KMS-11 (cell line): ENCODE measurements around the gene RANBP17.
"Not testable (repeated sequence)": the region's sequence is repeated elsewhere in the genome, so short reads cannot be mapped to it uniquely, and the experiment has no call there.

Experiments
- H2AFZ ChIP-seq: fragments of 200-600 bp; sonication (generic); 2 replicates; pipeline ENCODE4 v1.6.1; 2016; ENCODE audit warnings: antibody characterized with exemption, mixed run types, low read depth
- H3K27ac ChIP-seq: fragments of 200-600 bp; sonication (generic); 2 replicates; pipeline ENCODE4 v1.6.1; 2016; ENCODE audit warnings: mild to moderate bottlenecking, mixed run types
- H3K27me3 ChIP-seq: fragments of 200-600 bp; sonication (generic); 2 replicates; pipeline ENCODE4 v1.6.1; 2017; ENCODE audit warnings: mild to moderate bottlenecking, low read depth, mixed run types, moderate library complexity; ENCODE audit not compliant: insufficient read depth
- H3K36me3 ChIP-seq: fragments of 200-600 bp; sonication (generic); 2 replicates; pipeline ENCODE4 v1.6.1; 2017; ENCODE audit warnings: mild to moderate bottlenecking, mixed run types; ENCODE audit not compliant: insufficient read depth
- H3K4me1 ChIP-seq: fragments of 200-600 bp; sonication (generic); 2 replicates; pipeline ENCODE4 v1.6.1; 2016; ENCODE audit warnings: mild to moderate bottlenecking, low read depth, mixed run types; ENCODE audit not compliant: poor library complexity, severe bottlenecking
- H3K4me2 ChIP-seq: fragments of 200-600 bp; sonication (generic); 2 replicates; pipeline ENCODE4 v1.7.0; 2016; ENCODE audit warnings: mild to moderate bottlenecking, mixed run types
- H3K4me3 ChIP-seq: fragments of 200-600 bp; sonication (generic); IDR thresholded peaks from 2 replicates; pipeline ENCODE4 v1.6.1; 2017; ENCODE audit warnings: low read depth, low read length, mixed read lengths; ENCODE audit not compliant: insufficient read depth
- H3K79me2 ChIP-seq: fragments of 200-600 bp; sonication (generic); 2 replicates; pipeline ENCODE4 v1.6.1; 2016; ENCODE audit warnings: low read depth, mixed run types; ENCODE audit not compliant: insufficient read depth
- H3K9ac ChIP-seq: fragments of 200-600 bp; sonication (generic); 2 replicates; pipeline ENCODE4 v1.6.1; 2016; ENCODE audit warnings: mild to moderate bottlenecking, mixed run types
- H4K20me1 ChIP-seq: fragments of 200-600 bp; sonication (generic); 2 replicates; pipeline ENCODE4 v1.6.1; 2016; ENCODE audit warnings: mild to moderate bottlenecking, mixed run types; ENCODE audit not compliant: insufficient read depth
- TF ChIP-seq, protein P1 (sequence below): fragments of 200-600 bp; sonication (generic); conservative IDR thresholded peaks from 2 replicates; pipeline ENCODE4 v1.6.1; 2017; ENCODE audit warnings: low read depth, mild to moderate bottlenecking, antibody characterized with exemption, low read length, moderate library complexity, mixed read lengths

The RANBP17 gene

GRCh38 chr5:171295801-171296200 is 434.0 kb downstream of the RANBP17 start:
- TF ChIP-seq, protein P1, sequence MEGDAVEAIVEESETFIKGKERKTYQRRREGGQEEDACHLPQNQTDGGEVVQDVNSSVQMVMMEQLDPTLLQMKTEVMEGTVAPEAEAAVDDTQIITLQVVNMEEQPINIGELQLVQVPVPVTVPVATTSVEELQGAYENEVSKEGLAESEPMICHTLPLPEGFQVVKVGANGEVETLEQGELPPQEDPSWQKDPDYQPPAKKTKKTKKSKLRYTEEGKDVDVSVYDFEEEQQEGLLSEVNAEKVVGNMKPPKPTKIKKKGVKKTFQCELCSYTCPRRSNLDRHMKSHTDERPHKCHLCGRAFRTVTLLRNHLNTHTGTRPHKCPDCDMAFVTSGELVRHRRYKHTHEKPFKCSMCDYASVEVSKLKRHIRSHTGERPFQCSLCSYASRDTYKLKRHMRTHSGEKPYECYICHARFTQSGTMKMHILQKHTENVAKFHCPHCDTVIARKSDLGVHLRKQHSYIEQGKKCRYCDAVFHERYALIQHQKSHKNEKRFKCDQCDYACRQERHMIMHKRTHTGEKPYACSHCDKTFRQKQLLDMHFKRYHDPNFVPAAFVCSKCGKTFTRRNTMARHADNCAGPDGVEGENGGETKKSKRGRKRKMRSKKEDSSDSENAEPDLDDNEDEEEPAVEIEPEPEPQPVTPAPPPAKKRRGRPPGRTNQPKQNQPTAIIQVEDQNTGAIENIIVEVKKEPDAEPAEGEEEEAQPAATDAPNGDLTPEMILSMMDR = no peak
- Histone ChIP-seq H3K36me3 (no peaks in the 10 kb centered on the region), H3K79me2 (no peaks in the 10 kb centered on the region), H3K4me2 (no peak overlapping the region), H3K9ac (no peak overlapping the region), H3K4me1 (peaks cover 19% of the 10 kb centered on the region), H4K20me1 (no peaks in the 10 kb centered on the region), H2AFZ (no peak overlapping the region), H3K27ac (no peak overlapping the region), H3K27me3 (no peaks in the 10 kb centered on the region), H3K4me3 (no peak overlapping the region)

GRCh38 chr5:171297941-171298340 is 436.1 kb downstream of the RANBP17 start:
- not testable (repeated sequence) for H3K4me3 ChIP-seq, H3K4me2 ChIP-seq, H3K9ac ChIP-seq, H3K36me3 ChIP-seq, H2AFZ ChIP-seq, H3K79me2 ChIP-seq, H3K27ac ChIP-seq, H4K20me1 ChIP-seq, H3K27me3 ChIP-seq
- peaks cover 19% of the 10 kb centered on the region for H3K4me1 ChIP-seq

DNA sequence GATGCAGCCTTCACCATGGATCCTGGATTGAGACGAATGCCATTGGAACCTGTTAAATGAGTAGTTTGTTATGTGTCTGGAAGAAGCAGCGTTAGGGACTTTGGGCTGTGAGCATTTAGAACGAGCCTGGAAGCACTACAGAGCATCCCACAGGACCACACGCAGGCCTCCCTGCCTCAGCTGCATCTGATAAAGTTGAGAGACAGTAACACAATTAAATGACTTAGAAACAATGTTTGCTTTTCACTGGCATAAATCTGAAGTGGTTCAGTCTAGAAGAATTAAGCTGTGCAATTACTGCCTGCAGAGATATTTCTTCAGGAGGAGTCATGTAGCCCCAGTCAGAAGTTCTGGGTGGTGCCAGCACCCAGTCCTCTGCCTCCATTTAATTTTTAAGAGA is 437.4 kb downstream of the RANBP17 start:
- Histone ChIP-seq H3K4me3 (no peak overlapping the region), H3K9ac (no peak overlapping the region), H3K36me3 (no peaks in the 10 kb centered on the region), H4K20me1 (no peaks in the 10 kb centered on the region), H3K27ac (no peak overlapping the region), H3K4me2 (no peak overlapping the region), H3K27me3 (no peaks in the 10 kb centered on the region), H3K4me1 (peaks cover 19% of the 10 kb centered on the region), H2AFZ (no peak overlapping the region), H3K79me2 (no peaks in the 10 kb centered on the region)
- TF ChIP-seq, protein P1 = no peak

- no peaks in the 10 kb centered on the region for H3K79me2 ChIP-seq
- H3K27me3 ChIP-seq = no peaks in the 10 kb centered on the region
Measured at GRCh38 chr5:171299851-171300250, 438.0 kb downstream of the RANBP17 start.

GRCh38 chr5:171300358-171300757 is 438.5 kb downstream of the RANBP17 start:
- no peaks in the 10 kb centered on the region for H3K27me3 ChIP-seq
- H2AFZ ChIP-seq = no peak overlapping the region
- H3K4me3 ChIP-seq = no peak overlapping the region
- no peak overlapping the region for H3K4me2 ChIP-seq
- H3K79me2 ChIP-seq = no peaks in the 10 kb centered on the region
- TF ChIP-seq, protein P1 = no peak
- H3K27ac ChIP-seq = no peak overlapping the region
- H3K4me1 ChIP-seq = peaks cover 10% of the 10 kb centered on the region
- H4K20me1 ChIP-seq = no peaks in the 10 kb centered on the region
- no peak overlapping the region for H3K9ac ChIP-seq
- H3K36me3 ChIP-seq = no peaks in the 10 kb centered on the region

More at GRCh38 chr5:171299851-171300250, 438.0 kb downstream of the RANBP17 start:
- H3K4me1 ChIP-seq = peaks cover 15% of the 10 kb centered on the region
- TF ChIP-seq, protein P1 = no peak
- no peaks in the 10 kb centered on the region for H3K36me3 ChIP-seq
- no peak overlapping the region for H3K4me3 ChIP-seq
- H4K20me1 ChIP-seq = no peaks in the 10 kb centered on the region
- H3K9ac ChIP-seq = no peak overlapping the region
- H3K27ac ChIP-seq = no peak overlapping the region
- H3K4me2 ChIP-seq = no peak overlapping the region
- H2AFZ ChIP-seq = no peak overlapping the region
